ENCODE measurements around the gene PHEX.

The PHEX gene

DNA sequence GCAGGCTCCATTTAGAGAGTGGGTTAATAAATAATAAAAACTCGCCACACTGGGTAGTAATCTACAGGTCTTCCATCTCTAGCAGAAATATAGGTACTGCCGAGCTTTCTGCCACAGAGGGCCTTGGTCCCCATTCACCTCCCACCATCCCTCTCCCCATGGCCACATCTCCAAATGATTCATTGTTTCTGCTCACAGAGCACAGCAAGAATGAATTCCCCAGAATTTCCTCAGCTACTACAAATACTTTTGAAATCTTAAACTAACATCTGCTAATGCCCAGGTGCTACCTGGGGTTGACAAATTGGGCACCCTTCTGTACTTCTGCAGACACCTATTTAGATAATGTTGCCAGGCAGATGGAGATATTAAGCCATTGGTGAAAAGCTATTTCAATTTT is 5.1 kb downstream of the PHEX start:
- no peaks in the 10 kb centered on the region for H3K27me3 ChIP-seq (ENCODE audit: low read depth, low read length)
- H3K9me3 ChIP-seq (ENCODE audit: insufficient read depth, low read length) = no peaks in the 10 kb centered on the region
- no peak overlapping the region for H3K9ac ChIP-seq (ENCODE audit: low read length)
- no peak overlapping the region for H3K27ac ChIP-seq (ENCODE audit: low read length)
- H3K4me1 ChIP-seq (ENCODE audit: low read length) = peaks cover 4% of the 10 kb centered on the region
- no peak overlapping the region for H3K4me2 ChIP-seq (ENCODE audit: low read length)
- TF ChIP-seq, protein P1, sequence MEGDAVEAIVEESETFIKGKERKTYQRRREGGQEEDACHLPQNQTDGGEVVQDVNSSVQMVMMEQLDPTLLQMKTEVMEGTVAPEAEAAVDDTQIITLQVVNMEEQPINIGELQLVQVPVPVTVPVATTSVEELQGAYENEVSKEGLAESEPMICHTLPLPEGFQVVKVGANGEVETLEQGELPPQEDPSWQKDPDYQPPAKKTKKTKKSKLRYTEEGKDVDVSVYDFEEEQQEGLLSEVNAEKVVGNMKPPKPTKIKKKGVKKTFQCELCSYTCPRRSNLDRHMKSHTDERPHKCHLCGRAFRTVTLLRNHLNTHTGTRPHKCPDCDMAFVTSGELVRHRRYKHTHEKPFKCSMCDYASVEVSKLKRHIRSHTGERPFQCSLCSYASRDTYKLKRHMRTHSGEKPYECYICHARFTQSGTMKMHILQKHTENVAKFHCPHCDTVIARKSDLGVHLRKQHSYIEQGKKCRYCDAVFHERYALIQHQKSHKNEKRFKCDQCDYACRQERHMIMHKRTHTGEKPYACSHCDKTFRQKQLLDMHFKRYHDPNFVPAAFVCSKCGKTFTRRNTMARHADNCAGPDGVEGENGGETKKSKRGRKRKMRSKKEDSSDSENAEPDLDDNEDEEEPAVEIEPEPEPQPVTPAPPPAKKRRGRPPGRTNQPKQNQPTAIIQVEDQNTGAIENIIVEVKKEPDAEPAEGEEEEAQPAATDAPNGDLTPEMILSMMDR (IDR thresholded peaks at IDR 0.05; ENCODE audit: low read depth, low read length) = no peak
- no peak for TF ChIP-seq EZH2phosphoT487 (IDR thresholded peaks at IDR 0.05; ENCODE audit: low read depth)
- no peaks in the 10 kb centered on the region for H3K36me3 ChIP-seq (replicated peaks; ENCODE audit: low read depth, low read length)
- no peaks in the 10 kb centered on the region for H3K79me2 ChIP-seq (ENCODE audit: low read length)
- no peak overlapping the region for H2AFZ ChIP-seq (ENCODE audit: low read depth, low read length)
- H4K20me1 ChIP-seq (ENCODE audit: insufficient read depth, low read length) = no peaks in the 10 kb centered on the region
- no peak overlapping the region for H3K4me3 ChIP-seq (ENCODE audit: low read length)

GRCh38 chrX:22037911-22038537 is 5.9 kb downstream of the PHEX start:
- TF ChIP-seq, protein P1 (IDR thresholded peaks at IDR 0.05; ENCODE audit: low read depth, low read length) = no peak
- TF ChIP-seq EZH2phosphoT487 (IDR thresholded peaks at IDR 0.05; ENCODE audit: low read depth) = no peak
- Histone ChIP-seq H3K27me3 (ENCODE audit: low read depth, low read length) (no peaks in the 10 kb centered on the region), H3K36me3 (replicated peaks; ENCODE audit: low read depth, low read length) (no peaks in the 10 kb centered on the region), H3K9ac (ENCODE audit: low read length) (no peak overlapping the region), H3K4me3 (ENCODE audit: low read length) (no peak overlapping the region), H3K27ac (ENCODE audit: low read length) (no peak overlapping the region), H3K9me3 (ENCODE audit: insufficient read depth, low read length) (no peaks in the 10 kb centered on the region), H3K79me2 (ENCODE audit: low read length) (no peaks in the 10 kb centered on the region), H2AFZ (ENCODE audit: low read depth, low read length) (no peak overlapping the region), H4K20me1 (ENCODE audit: insufficient read depth, low read length) (no peaks in the 10 kb centered on the region), H3K4me1 (ENCODE audit: low read length) (no peaks in the 10 kb centered on the region), H3K4me2 (ENCODE audit: low read length) (no peak overlapping the region)

GRCh38 chrX:22039541-22039940 is 7.4 kb downstream of the PHEX start:
- Histone ChIP-seq H3K27ac (ENCODE audit: low read length) (no peak overlapping the region), H3K27me3 (ENCODE audit: low read depth, low read length) (no peaks in the 10 kb centered on the region), H2AFZ (ENCODE audit: low read depth, low read length) (no peak overlapping the region), H3K9ac (ENCODE audit: low read length) (no peak overlapping the region), H3K36me3 (replicated peaks; ENCODE audit: low read depth, low read length) (no peaks in the 10 kb centered on the region), H3K79me2 (ENCODE audit: low read length) (no peaks in the 10 kb centered on the region), H4K20me1 (ENCODE audit: insufficient read depth, low read length) (no peaks in the 10 kb centered on the region), H3K4me3 (ENCODE audit: low read length) (no peak overlapping the region), H3K9me3 (ENCODE audit: insufficient read depth, low read length) (no peaks in the 10 kb centered on the region), H3K4me1 (ENCODE audit: low read length) (no peaks in the 10 kb centered on the region), H3K4me2 (ENCODE audit: low read length) (no peak overlapping the region)
- TF ChIP-seq, protein P1 (IDR thresholded peaks at IDR 0.05; ENCODE audit: low read depth, low read length) = no peak
- no peak for TF ChIP-seq EZH2phosphoT487 (IDR thresholded peaks at IDR 0.05; ENCODE audit: low read depth)

DNA sequence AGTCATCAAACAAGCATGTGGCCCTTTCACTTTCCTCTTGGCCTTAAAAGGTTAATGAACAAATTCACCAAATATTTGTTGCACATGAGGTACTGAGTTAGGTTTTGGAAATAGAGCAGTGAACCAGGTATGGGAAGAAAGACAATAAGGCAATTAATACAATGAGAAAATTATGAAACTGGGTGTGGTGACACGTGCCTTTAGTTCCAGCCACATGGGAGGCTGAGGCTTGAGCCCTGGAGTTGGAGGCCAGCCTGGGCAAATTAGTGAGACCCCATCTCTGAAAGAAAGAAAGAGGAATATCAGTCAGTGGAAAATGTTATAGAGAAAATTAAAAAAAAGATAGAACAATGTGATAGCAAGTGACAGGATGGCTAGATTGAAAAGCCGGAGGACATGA is 8.1 kb downstream of the PHEX start:
- H2AFZ ChIP-seq (ENCODE audit: low read depth, low read length) = no peak overlapping the region
- H3K27me3 ChIP-seq (ENCODE audit: low read depth, low read length) = no peaks in the 10 kb centered on the region
- H3K4me3 ChIP-seq (ENCODE audit: low read length) = no peak overlapping the region
- no peaks in the 10 kb centered on the region for H3K36me3 ChIP-seq (replicated peaks; ENCODE audit: low read depth, low read length)
- H3K4me2 ChIP-seq (ENCODE audit: low read length) = no peak overlapping the region
- H4K20me1 ChIP-seq (ENCODE audit: insufficient read depth, low read length) = no peaks in the 10 kb centered on the region
- no peaks in the 10 kb centered on the region for H3K79me2 ChIP-seq (ENCODE audit: low read length)
- no peak overlapping the region for H3K27ac ChIP-seq (ENCODE audit: low read length)
- no peaks in the 10 kb centered on the region for H3K9me3 ChIP-seq (ENCODE audit: insufficient read depth, low read length)
- H3K4me1 ChIP-seq (ENCODE audit: low read length) = no peaks in the 10 kb centered on the region
- TF ChIP-seq EZH2phosphoT487 (IDR thresholded peaks at IDR 0.05; ENCODE audit: low read depth) = no peak
- TF ChIP-seq, protein P1 (IDR thresholded peaks at IDR 0.05; ENCODE audit: low read depth, low read length) = no peak
- no peak overlapping the region for H3K9ac ChIP-seq (ENCODE audit: low read length)

Data from OCI-LY3 (cell line).